GM23248 (cell line): ENCODE results near the gene NRCAM. TPM values are rescaled to one million over a fixed set of nuclear protein-coding genes. Genes with fewer than 3 reads are reported as not detected.

Source experiments
- DNase-seq: peaks from one replicate; pipeline ENCODE4 v3.0.0-alpha.2; 2015
- H2AFZ ChIP-seq: fragments of 200-600 bp; sonication (generic); 2 replicates; pipeline ENCODE4 v1.6.1; 2016; ENCODE audit warnings: antibody characterized with exemption
- H3F3A ChIP-seq: fragments of 200-600 bp; sonication (generic); 2 replicates; pipeline ENCODE4 v1.6.1; 2016; ENCODE audit warnings: mild to moderate bottlenecking, antibody characterized with exemption, mixed run types; ENCODE audit not compliant: insufficient read depth
- H3K27ac ChIP-seq: fragments of 200-600 bp; sonication (generic); 2 replicates; pipeline ENCODE4 v1.5.1; 2016; ENCODE audit warnings: mild to moderate bottlenecking
- H3K27me3 ChIP-seq: fragments of 200-600 bp; sonication (generic); replicated peaks from 2 replicates; pipeline ENCODE4 v1.6.1; 2016; ENCODE audit warnings: mild to moderate bottlenecking; ENCODE audit not compliant: insufficient read depth
- H3K36me3 ChIP-seq: fragments of 200-600 bp; sonication (generic); 2 replicates; pipeline ENCODE4 v1.6.1; 2016; ENCODE audit warnings: low read depth, mild to moderate bottlenecking
- H3K4me1 ChIP-seq: fragments of 200-600 bp; sonication (generic); 2 replicates; pipeline ENCODE4 v1.6.1; 2016; ENCODE audit warnings: mild to moderate bottlenecking; ENCODE audit not compliant: insufficient read depth
- H3K4me2 ChIP-seq: fragments of 200-600 bp; sonication (generic); one replicate; pipeline ENCODE4 v1.6.1; 2016; ENCODE audit warnings: mild to moderate bottlenecking; ENCODE audit not compliant: unreplicated experiment
- H3K4me3 ChIP-seq: fragments of 200-600 bp; sonication (generic); 2 replicates; pipeline ENCODE4 v1.5.1; 2016; ENCODE audit warnings: mild to moderate bottlenecking
- H3K79me2 ChIP-seq: fragments of 200-600 bp; sonication (generic); 2 replicates; pipeline ENCODE4 v1.6.1; 2016; ENCODE audit warnings: mild to moderate bottlenecking; ENCODE audit not compliant: insufficient read depth
- H3K9ac ChIP-seq: fragments of 200-600 bp; sonication (generic); 2 replicates; pipeline ENCODE4 v1.6.1; 2016; ENCODE audit warnings: mild to moderate bottlenecking
- H3K9me2 ChIP-seq: fragments of 200-600 bp; sonication (generic); 2 replicates; pipeline ENCODE4 v1.6.1; 2016; ENCODE audit warnings: mixed run types, mild to moderate bottlenecking, moderate library complexity; ENCODE audit not compliant: insufficient read depth
- H3K9me3 ChIP-seq: fragments of 200-600 bp; sonication (generic); one replicate; pipeline ENCODE4 v1.6.1; 2017; ENCODE audit warnings: low read depth
- H4K20me1 ChIP-seq: fragments of 200-600 bp; sonication (generic); 2 replicates; pipeline ENCODE4 v1.6.0; 2016; ENCODE audit not compliant: insufficient read depth
- EZH2 ChIP-seq: fragments of 200-600 bp; sonication (generic); IDR thresholded peaks from 2 replicates; pipeline ENCODE4 v1.6.1; 2018; ENCODE audit warnings: antibody characterized with exemption, mild to moderate bottlenecking; ENCODE audit not compliant: insufficient read depth, poor library complexity, severe bottlenecking
- EZH2phosphoT487 ChIP-seq: fragments of 200-600 bp; sonication (generic); IDR thresholded peaks from 2 replicates; pipeline ENCODE4 v1.6.1; 2018; ENCODE audit warnings: antibody characterized with exemption, moderate library complexity, mild to moderate bottlenecking, low read depth; ENCODE audit not compliant: insufficient read depth
- WGBS, 2 experiments: methylation state at CpG; one replicate each; pipeline ENCODE4 v1.1.6; 2015 to 2017; ENCODE audit warnings: low lambda C conversion rate in 2 of 2, low coverage in 1 of 2; ENCODE audit errors: missing lambda C conversion rate in 2 of 2; 5-methylcytosine and 5-hydroxymethylcytosine counted together
- in situ Hi-C: fragments of 300-500 bp; cut with MboI; formaldehyde crosslinking; loops from 2 replicates; pipeline ENCODE4 v1.15.0; 2020
- polyA plus RNA-seq: library from polyadenylated mRNA; unstranded; fragments of >200 nt; fragmentation: Nextera tagmentation; extraction: Ambion mirVana; gene quantifications from 2 replicates; pipeline ENCODE4 v1.2.1, GENCODE V29; 2016
- total RNA-seq: library from RNA; depleted of rRNA; stranded (reverse); fragments of >200 nt; shearing (Covaris generic); gene quantifications from 2 replicates; pipeline ENCODE4 v1.2.3, GENCODE V29; 2014

Gene NRCAM
- total and polyA plus RNA-seq, 2 experiments from 2014 or later = 5.1 to 7.0 TPM

- H3K36me3 ChIP-seq = no peaks in the 10 kb centered on the region
- H3K4me2 ChIP-seq = no peak overlapping the region
- H3F3A ChIP-seq = 0 out of 2 replicates have a peak, but pooled peaks cover 3% of the 10 kb centered on the region
- no peak overlapping the region for H3K9ac ChIP-seq
- no peak overlapping the region for H3K4me3 ChIP-seq
- no peak overlapping the region for H3K27ac ChIP-seq
- H3K4me1 ChIP-seq = peaks cover 11% of the 10 kb centered on the region
- H3K9me2 ChIP-seq = no peaks in the 10 kb centered on the region
- no peaks in the 10 kb centered on the region for H4K20me1 ChIP-seq
- TF ChIP-seq EZH2 = no peak
- no peak for TF ChIP-seq EZH2phosphoT487
- peak; percentile 9 for DNase-seq
- no peaks in the 10 kb centered on the region for H3K27me3 ChIP-seq
- WGBS, 2 experiments = 45 to 55% methylated on average over 4 of the region's 4 CpGs
- in situ Hi-C loops = no loop called here
- no peaks in the 10 kb centered on the region for H3K9me3 ChIP-seq
- no peaks in the 10 kb centered on the region for H3K79me2 ChIP-seq
- 0 out of 2 replicates have a peak overlapping the region, but pooled peaks have one; percentile 12 for H2AFZ ChIP-seq
Observed at GRCh38 chr7:108294595-108294994, 161.6 kb downstream of the NRCAM start.

- no peak overlapping the region for H3K4me3 ChIP-seq
- peaks cover 4% of the 10 kb centered on the region for H3K4me1 ChIP-seq
- no peak overlapping the region for H3K9ac ChIP-seq
- no peaks in the 10 kb centered on the region for H3K9me2 ChIP-seq
- H3F3A ChIP-seq = no peaks in the 10 kb centered on the region
- DNase-seq = no peak
- no peak overlapping the region for H3K4me2 ChIP-seq
- no peaks in the 10 kb centered on the region for H3K27me3 ChIP-seq
- no peaks in the 10 kb centered on the region for H3K9me3 ChIP-seq
- H4K20me1 ChIP-seq = no peaks in the 10 kb centered on the region
- H2AFZ ChIP-seq = no peak overlapping the region
- no peaks in the 10 kb centered on the region for H3K36me3 ChIP-seq
- H3K27ac ChIP-seq = no peak overlapping the region
- in situ Hi-C loops = no loop called here
- H3K79me2 ChIP-seq = no peaks in the 10 kb centered on the region
- TF ChIP-seq EZH2phosphoT487 = no peak
- no peak for TF ChIP-seq EZH2
- WGBS, 2 experiments = 94 to 95% methylated on average over 7 of the region's 7 CpGs
Observed at GRCh38 chr7:108293149-108293612, 163.1 kb downstream of the NRCAM start.

GRCh38 chr7:108292541-108292940 is 163.7 kb downstream of the NRCAM start:
- Histone ChIP-seq H3K27me3 (no peaks in the 10 kb centered on the region), H3F3A (no peaks in the 10 kb centered on the region), H3K4me2 (no peak overlapping the region), H3K4me3 (no peak overlapping the region), H3K9me3 (no peaks in the 10 kb centered on the region), H2AFZ (no peak overlapping the region), H3K4me1 (peaks cover 4% of the 10 kb centered on the region), H3K36me3 (no peaks in the 10 kb centered on the region), H3K79me2 (no peaks in the 10 kb centered on the region), H3K9me2 (no peaks in the 10 kb centered on the region), H3K27ac (no peak overlapping the region), H3K9ac (no peak overlapping the region), H4K20me1 (no peaks in the 10 kb centered on the region)
- TF ChIP-seq EZH2phosphoT487 = no peak
- TF ChIP-seq EZH2 = no peak
- in situ Hi-C loops = no loop called here
- DNase-seq = no peak
- WGBS, 2 experiments = 82 to 87% methylated on average over 3 of the region's 3 CpGs

- Histone ChIP-seq H3K79me2 (no peaks in the 10 kb centered on the region), H3K9me2 (no peaks in the 10 kb centered on the region), H3K27me3 (no peaks in the 10 kb centered on the region), H3K4me2 (no peak overlapping the region), H3K4me3 (no peak overlapping the region), H3F3A (no peaks in the 10 kb centered on the region), H2AFZ (no peak overlapping the region), H3K36me3 (no peaks in the 10 kb centered on the region), H3K9ac (no peak overlapping the region), H3K27ac (no peak overlapping the region), H4K20me1 (no peaks in the 10 kb centered on the region), H3K4me1 (peaks cover 4% of the 10 kb centered on the region), H3K9me3 (no peaks in the 10 kb centered on the region)
- in situ Hi-C loops = no loop called here
- no peak for TF ChIP-seq EZH2phosphoT487
- TF ChIP-seq EZH2 = no peak
- WGBS, 2 experiments = 67 to 70% methylated on average over 5 of the region's 5 CpGs
- DNase-seq = no peak
Observed at GRCh38 chr7:108291791-108292440, 164.3 kb downstream of the NRCAM start.
